Measurements from ENCODE around the gene MRPL1. TPM values are rescaled to one million over a fixed set of nuclear protein-coding genes. Genes with fewer than 3 reads are reported as not detected.

The MRPL1 gene
- 16.5 TPM for total RNA-seq (2013)
- polyA plus RNA-seq (10 to 100 TPM in 2 of 3 donors, 1 to 10 TPM in 1; 4.0 to 11.8 (median 10.7) TPM), polyA minus RNA-seq (1.8 and 2.4 TPM in 2 replicates), total RNA-seq (0.64 to 5.6 (median 4.1) reads per million in 11 experiments)

GRCh38 chr4:77862478-77863216 lies at the start of gene MRPL1:
MRPL1 (plus strand) TSS chr4:77862830; CDS start chr4:77862849, 19 bp downstream.
- DNase-seq = peak; percentile 92 to 94 (median 93)
- H3K27me3 ChIP-seq (ENCODE audit: control insufficient read depth in 2 of 2, insufficient read depth in 2 of 2, low read length in 2 of 2) = no peaks in the 10 kb centered on the region
- H3K4me3 Mint-ChIP-seq = peak within 1 kb of the TSS; percentile 86 to 99
- peaks cover 0 to 3% (median 0%) of the 10 kb centered on the region in 3 donors for H3K27me3 Mint-ChIP-seq (ENCODE audit: low read depth in 3 of 3)
- peaks cover 47% of the 10 kb centered on the region for H3K79me2 ChIP-seq (ENCODE audit: insufficient read depth, low read length)
- H3K4me1 ChIP-seq (ENCODE audit: control insufficient read depth in 1 of 2, insufficient read depth in 2 of 2, low read length in 2 of 2) = peaks cover 15 to 19% of the 10 kb centered on the region in 2 donors
- no peaks in the 10 kb centered on the region for H4K20me1 ChIP-seq (ENCODE audit: insufficient read depth, low read length)
- peak within 1 kb of the TSS; percentile 90 for H2AFZ ChIP-seq (ENCODE audit: insufficient read depth, low read depth, low read length, poor library complexity, severe bottlenecking)
- H3K9me3 ChIP-seq (replicated peaks in 1 of 2; ENCODE audit: control insufficient read depth in 1 of 2, insufficient read depth in 1 of 2, low read length in 2 of 2) = no peaks in the 10 kb centered on the region
- peak within 1 kb of the TSS; percentile 96 for H3K4me2 ChIP-seq (replicated peaks; ENCODE audit: extremely low read depth, low read length, poor library complexity, severe bottlenecking)
- H3K4me3 ChIP-seq (replicated peaks in 1 of 3; ENCODE audit: low read depth in 2 of 3, low read length in 3 of 3) = peak within 1 kb of the TSS; percentile 64 to 91 (median 79)
- intact Hi-C loops (cut with micrococcal nuclease) = loop anchor here (1.0 to 2.0 kb wide), 2 partner anchors 44 kb away; partner anchors contain the start of gene CNOT6L (in 1 of the 2)
- peak within 1 kb of the TSS; percentile 92 for H3K9ac ChIP-seq (ENCODE audit: insufficient read depth, low read length, poor library complexity, severe bottlenecking)
- peak within 1 kb of the TSS; percentile 98 to 99 (median 99) for H3K27ac Mint-ChIP-seq
- H3K36me3 ChIP-seq (replicated peaks in 1 of 2; ENCODE audit: control insufficient read depth in 1 of 2, insufficient read depth in 2 of 2, low read length in 2 of 2) = peaks cover 3 to 11% of the 10 kb centered on the region in 2 donors
- TF ChIP-seq, protein P1, sequence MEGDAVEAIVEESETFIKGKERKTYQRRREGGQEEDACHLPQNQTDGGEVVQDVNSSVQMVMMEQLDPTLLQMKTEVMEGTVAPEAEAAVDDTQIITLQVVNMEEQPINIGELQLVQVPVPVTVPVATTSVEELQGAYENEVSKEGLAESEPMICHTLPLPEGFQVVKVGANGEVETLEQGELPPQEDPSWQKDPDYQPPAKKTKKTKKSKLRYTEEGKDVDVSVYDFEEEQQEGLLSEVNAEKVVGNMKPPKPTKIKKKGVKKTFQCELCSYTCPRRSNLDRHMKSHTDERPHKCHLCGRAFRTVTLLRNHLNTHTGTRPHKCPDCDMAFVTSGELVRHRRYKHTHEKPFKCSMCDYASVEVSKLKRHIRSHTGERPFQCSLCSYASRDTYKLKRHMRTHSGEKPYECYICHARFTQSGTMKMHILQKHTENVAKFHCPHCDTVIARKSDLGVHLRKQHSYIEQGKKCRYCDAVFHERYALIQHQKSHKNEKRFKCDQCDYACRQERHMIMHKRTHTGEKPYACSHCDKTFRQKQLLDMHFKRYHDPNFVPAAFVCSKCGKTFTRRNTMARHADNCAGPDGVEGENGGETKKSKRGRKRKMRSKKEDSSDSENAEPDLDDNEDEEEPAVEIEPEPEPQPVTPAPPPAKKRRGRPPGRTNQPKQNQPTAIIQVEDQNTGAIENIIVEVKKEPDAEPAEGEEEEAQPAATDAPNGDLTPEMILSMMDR (IDR thresholded peaks at IDR 0.05) = peak; percentile 50
- WGBS (ENCODE audit: insufficient coverage) = 0% methylated on average over 27 of the region's 33 CpGs
- peaks cover 27% of the 10 kb centered on the region for H3K4me1 Mint-ChIP-seq
- H3K36me3 Mint-ChIP-seq = peaks cover 12 to 14% of the 10 kb centered on the region in 2 donors
- H3K27ac ChIP-seq (ENCODE audit: low read depth in 1 of 2, low read length in 2 of 2) = peak within 1 kb of the TSS; percentile 92 to 96
- H3K9me3 Mint-ChIP-seq = peaks cover 0 to 2% (median 0%) of the 10 kb centered on the region in 7 donors

GRCh38 chr4:77815636-77816035 lies 47.0 kb upstream of the MRPL1 start:
- H3K79me2 ChIP-seq (ENCODE audit: insufficient read depth, low read length) = peaks cover 96% of the 10 kb centered on the region
- no peak overlapping the region for H2AFZ ChIP-seq (ENCODE audit: insufficient read depth, low read depth, low read length, poor library complexity, severe bottlenecking)
- Mint-ChIP-seq H3K27me3 (ENCODE audit: low read depth in 3 of 3) (peaks cover 0 to 2% (median 2%) of the 10 kb centered on the region in 3 donors), H3K36me3 (peaks cover 6 to 8% of the 10 kb centered on the region in 2 donors), H3K4me3 (no peak overlapping the region), H3K27ac (peak overlapping the region in 1 of 7 donors; percentile 11), H3K4me1 (peaks cover 54% of the 10 kb centered on the region), H3K9me3 (peaks cover 0 to 2% (median 0%) of the 10 kb centered on the region in 7 donors)
- H3K4me3 ChIP-seq (replicated peaks in 1 of 3; ENCODE audit: low read depth in 2 of 3, low read length in 3 of 3) = no peak overlapping the region
- H3K9ac ChIP-seq (ENCODE audit: insufficient read depth, low read length, poor library complexity, severe bottlenecking) = no peak overlapping the region
- no peak overlapping the region for H3K4me2 ChIP-seq (replicated peaks; ENCODE audit: extremely low read depth, low read length, poor library complexity, severe bottlenecking)
- no peak for DNase-seq
- TF ChIP-seq, protein P1 (IDR thresholded peaks at IDR 0.05) = no peak
- peaks cover 11% of the 10 kb centered on the region in 2 donors for H3K4me1 ChIP-seq (ENCODE audit: control insufficient read depth in 1 of 2, insufficient read depth in 2 of 2, low read length in 2 of 2)
- H4K20me1 ChIP-seq (ENCODE audit: insufficient read depth, low read length) = peaks cover 74% of the 10 kb centered on the region
- H3K36me3 ChIP-seq (replicated peaks in 1 of 2; ENCODE audit: control insufficient read depth in 1 of 2, insufficient read depth in 2 of 2, low read length in 2 of 2) = peaks cover 0 to 4% of the 10 kb centered on the region in 2 donors
- H3K27me3 ChIP-seq (ENCODE audit: control insufficient read depth in 2 of 2, insufficient read depth in 2 of 2, low read length in 2 of 2) = no peaks in the 10 kb centered on the region
- intact Hi-C loops (cut with micrococcal nuclease) = loop anchor here in 1 of 2 donors (10.0 kb wide), 1 partner anchor 81 kb away; no protein-coding TSS in a partner anchor
- H3K27ac ChIP-seq (ENCODE audit: low read depth in 1 of 2, low read length in 2 of 2) = no peak overlapping the region
- no peaks in the 10 kb centered on the region for H3K9me3 ChIP-seq (replicated peaks in 1 of 2; ENCODE audit: control insufficient read depth in 1 of 2, insufficient read depth in 1 of 2, low read length in 2 of 2)

All from CD14-positive monocyte (primary cell).